ENCODE data around the gene BUD31. TPM values are rescaled to one million over a fixed set of nuclear protein-coding genes. Genes with fewer than 3 reads are reported as not detected.

The BUD31 gene
- total and polyA plus RNA-seq, 9 of the 15 experiments (the other 6 are each of a cell fraction or from before 2014, with no cell fraction given): 105 to 342 (median 247) TPM

GRCh38 chr7:99386584-99387238 lies 22.1 kb upstream of the BUD31 start (continued):
- TF ChIP-seq ZC3H11A (IDR thresholded peaks at IDR 0.05; ENCODE audit: low read depth, low read length) (no peak), ZNF740 (CRISPR knock-in tag; IDR thresholded peaks at IDR 0.05) (peak; percentile 82), ZNF740 (tag; IDR thresholded peaks at IDR 0.05) (no peak), SIN3A (IDR thresholded peaks at IDR 0.05; ENCODE audit: borderline replicate concordance in 2 of 2, control insufficient read depth in 1 of 2, low read depth in 2 of 2, low read length in 2 of 2) (peak in 1 of 2 experiments; percentile 49; a peak in 1 of 4 replicates), ZBTB17 (CRISPR knock-in tag; IDR thresholded peaks at IDR 0.05) (0 out of 2 replicates have a peak, but pooled peaks have one; percentile 35), L3MBTL2 (IDR thresholded peaks at IDR 0.05) (no peak), ZNF217 (CRISPR knock-in tag; IDR thresholded peaks at IDR 0.05) (no peak), REST (IDR thresholded peaks at IDR 0.05; ENCODE audit: borderline replicate concordance) (peak; percentile 87), REST (CRISPR knock-in tag; IDR thresholded peaks at IDR 0.05; ENCODE audit: low read depth) (no peak), KDM4B (IDR thresholded peaks at IDR 0.05; ENCODE audit: borderline replicate concordance in 2 of 2, low read depth in 1 of 2) (no peak), SMC3 (conservative IDR thresholded peaks at IDR 0.05; ENCODE audit: insufficient read depth, low read depth, low read length) (peak; percentile 51; the same call in 1 of the 2 replicates)
